ENCODE results near the gene DUSP2.

The DUSP2 gene

DNA sequence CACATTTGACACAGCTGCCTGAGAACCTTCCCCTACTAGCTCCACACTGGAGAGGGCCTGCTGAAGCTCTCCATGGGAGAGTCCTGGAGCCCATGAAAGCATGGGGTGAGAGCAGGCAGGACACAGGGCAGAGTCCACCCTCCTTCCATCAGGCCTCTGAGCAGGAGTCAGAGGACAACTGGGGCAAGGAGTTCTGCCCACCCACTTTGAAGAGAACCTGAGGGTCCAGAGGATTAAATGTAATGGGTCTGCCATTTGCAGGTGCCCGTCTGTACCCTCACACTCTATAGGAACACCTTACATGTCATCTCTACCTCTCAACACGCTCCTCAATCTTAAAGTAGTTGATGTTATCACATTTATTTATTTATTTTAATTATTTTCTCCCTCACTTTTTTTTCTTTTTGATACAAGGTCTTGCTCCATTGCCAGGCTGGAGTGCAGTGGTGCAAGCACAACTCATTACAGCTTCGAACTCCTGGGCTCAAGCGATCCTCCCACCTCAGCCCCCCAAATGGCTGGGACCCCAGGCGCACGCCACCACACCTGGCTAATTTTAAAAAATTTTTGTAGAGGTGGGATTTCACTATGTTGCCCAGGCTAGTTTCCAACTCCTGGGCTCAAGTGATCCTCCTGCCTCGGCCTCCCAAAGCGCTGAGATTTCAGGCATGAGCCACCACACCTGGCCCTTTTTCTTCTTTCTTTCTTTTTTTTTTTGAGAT lies 39.1 kb downstream of the DUSP2 start:
- H3K4me3 ChIP-seq (ENCODE audit: low read depth, low read length): no peak overlapping the region
- TF ChIP-seq, protein P1, sequence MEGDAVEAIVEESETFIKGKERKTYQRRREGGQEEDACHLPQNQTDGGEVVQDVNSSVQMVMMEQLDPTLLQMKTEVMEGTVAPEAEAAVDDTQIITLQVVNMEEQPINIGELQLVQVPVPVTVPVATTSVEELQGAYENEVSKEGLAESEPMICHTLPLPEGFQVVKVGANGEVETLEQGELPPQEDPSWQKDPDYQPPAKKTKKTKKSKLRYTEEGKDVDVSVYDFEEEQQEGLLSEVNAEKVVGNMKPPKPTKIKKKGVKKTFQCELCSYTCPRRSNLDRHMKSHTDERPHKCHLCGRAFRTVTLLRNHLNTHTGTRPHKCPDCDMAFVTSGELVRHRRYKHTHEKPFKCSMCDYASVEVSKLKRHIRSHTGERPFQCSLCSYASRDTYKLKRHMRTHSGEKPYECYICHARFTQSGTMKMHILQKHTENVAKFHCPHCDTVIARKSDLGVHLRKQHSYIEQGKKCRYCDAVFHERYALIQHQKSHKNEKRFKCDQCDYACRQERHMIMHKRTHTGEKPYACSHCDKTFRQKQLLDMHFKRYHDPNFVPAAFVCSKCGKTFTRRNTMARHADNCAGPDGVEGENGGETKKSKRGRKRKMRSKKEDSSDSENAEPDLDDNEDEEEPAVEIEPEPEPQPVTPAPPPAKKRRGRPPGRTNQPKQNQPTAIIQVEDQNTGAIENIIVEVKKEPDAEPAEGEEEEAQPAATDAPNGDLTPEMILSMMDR (IDR thresholded peaks at IDR 0.05; ENCODE audit: control insufficient read depth, extremely low read depth, insufficient read depth): no peak
- no peak for DNase-seq (ENCODE audit: low read depth)

DNA sequence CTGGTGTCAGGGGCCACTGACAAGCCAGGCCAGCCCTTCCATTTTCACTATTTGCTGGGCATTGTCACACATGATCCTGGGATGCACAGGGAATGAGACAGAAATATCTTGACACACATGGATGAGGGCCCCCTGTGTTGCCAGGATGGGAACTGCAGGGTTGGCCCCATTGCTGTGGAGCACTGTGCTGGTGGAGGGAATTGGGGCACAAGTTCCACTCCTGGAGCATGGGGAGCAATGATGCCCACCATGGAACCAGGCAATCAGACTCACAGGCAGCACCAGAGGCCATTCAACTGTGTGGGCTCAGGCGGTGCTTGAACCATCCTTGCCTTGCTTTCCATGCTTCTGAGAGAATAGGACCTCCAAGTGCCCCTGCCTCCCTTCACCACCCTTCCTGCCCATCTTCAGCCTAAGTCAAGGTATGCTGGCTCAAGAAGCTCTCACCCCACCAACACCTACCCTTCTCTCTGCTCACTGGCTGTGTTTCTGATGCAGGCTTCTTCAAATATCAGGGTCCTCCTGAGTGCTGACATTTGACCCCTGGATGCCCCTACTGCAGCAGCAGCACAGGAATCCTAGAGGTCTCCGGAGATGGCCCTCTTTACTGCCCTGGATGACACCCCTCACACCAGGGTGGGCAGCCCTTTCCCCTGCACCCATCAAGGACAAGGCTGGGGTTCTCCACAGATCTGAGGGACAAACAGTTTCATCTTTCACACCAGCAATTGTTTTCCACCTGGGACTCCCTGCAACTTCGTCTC lies 39.9 kb downstream of the DUSP2 start:
- DNase-seq (ENCODE audit: low read depth): no peak
- TF ChIP-seq, protein P1 (IDR thresholded peaks at IDR 0.05; ENCODE audit: control insufficient read depth, extremely low read depth, insufficient read depth): no peak

DNA sequence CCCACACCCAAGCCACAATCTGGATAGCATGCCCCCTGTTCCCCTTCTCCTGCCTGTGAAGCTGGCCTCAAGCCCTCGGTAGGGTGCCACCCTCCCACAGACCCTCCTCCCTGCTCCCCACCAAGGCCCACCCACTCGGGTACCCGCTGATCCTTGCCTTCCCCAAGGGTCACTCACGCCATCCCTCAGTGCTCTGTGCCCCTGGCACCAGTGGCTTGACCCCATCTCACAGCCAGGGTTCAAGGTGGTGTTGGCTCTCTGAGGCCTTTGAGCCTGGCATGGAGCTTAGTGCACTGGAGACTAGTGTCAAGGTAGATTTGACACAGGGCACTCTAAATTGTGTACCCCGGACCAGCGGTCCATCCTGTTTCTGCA lies 40.8 kb downstream of the DUSP2 start:
- H3K4me3 ChIP-seq (ENCODE audit: low read depth, low read length): no peak overlapping the region
- DNase-seq (ENCODE audit: low read depth): no peak
- TF ChIP-seq, protein P1 (IDR thresholded peaks at IDR 0.05; ENCODE audit: control insufficient read depth, extremely low read depth, insufficient read depth): no peak

More for the DNA sequence above, 39.9 kb downstream of the DUSP2 start:
- no peak overlapping the region for H3K4me3 ChIP-seq (ENCODE audit: low read depth, low read length)

DNA sequence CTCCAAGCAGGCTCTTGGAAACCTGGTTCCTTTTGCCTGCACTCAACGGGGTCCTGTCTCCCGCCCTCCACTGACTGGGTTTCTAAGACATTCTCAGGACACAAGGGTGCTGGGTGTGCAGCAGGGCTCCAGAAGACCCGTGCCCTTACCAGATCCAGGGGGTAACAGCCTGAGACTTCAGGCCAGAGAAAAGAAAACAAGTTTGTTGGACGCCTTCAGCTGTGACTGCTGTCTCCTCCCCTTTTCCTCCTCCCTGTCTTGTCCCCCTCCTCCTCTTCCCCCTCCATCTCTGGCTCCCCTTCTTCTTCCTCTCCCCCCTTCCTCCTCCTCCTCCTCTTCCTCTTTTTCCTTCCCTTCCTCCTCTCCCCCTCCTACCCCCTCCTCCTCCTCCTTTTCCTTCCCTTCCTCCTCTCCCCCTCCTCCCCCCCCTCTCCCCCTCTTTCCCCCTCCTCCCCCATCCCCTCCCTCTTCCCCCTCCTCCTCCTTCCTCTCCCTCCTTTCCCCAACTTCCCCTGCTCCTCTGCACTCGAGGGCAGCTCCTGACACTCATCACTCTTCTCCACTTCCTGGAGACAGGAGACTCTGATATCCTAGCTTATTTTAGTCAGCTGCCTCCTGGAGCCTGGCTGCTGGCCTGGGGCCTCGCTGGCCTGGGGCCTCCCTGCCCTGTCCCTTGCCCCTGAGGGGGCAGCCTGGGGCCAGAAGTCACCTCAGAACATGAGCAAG lies 41.3 kb downstream of the DUSP2 start:
- no peak for DNase-seq (ENCODE audit: low read depth)
- H3K4me3 ChIP-seq (ENCODE audit: low read depth, low read length): no peak overlapping the region
- TF ChIP-seq, protein P1 (IDR thresholded peaks at IDR 0.05; ENCODE audit: control insufficient read depth, extremely low read depth, insufficient read depth): no peak

DNA sequence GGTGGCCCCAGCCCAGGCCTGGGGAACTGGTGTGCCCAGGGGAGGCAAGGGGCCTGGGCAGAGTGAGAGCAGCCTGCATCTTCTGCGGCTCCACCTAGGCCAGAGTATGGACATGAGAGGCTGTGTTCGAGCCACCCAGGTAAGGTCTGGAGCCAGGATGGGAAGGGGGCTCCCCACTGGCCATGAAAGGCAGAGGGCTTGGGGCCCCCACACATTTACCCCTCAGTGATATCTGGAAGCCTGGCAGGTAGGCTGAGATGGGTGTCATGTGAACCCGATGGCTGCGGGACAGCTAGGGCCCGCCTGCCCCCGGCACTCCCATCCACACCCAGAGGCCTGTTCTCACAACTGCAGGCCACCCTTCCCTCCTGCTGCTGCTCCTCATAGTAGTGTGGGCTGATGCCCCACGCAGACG lies 42.0 kb downstream of the DUSP2 start:
- no peak for DNase-seq (ENCODE audit: low read depth)
- TF ChIP-seq, protein P1 (IDR thresholded peaks at IDR 0.05; ENCODE audit: control insufficient read depth, extremely low read depth, insufficient read depth): no peak

DNA sequence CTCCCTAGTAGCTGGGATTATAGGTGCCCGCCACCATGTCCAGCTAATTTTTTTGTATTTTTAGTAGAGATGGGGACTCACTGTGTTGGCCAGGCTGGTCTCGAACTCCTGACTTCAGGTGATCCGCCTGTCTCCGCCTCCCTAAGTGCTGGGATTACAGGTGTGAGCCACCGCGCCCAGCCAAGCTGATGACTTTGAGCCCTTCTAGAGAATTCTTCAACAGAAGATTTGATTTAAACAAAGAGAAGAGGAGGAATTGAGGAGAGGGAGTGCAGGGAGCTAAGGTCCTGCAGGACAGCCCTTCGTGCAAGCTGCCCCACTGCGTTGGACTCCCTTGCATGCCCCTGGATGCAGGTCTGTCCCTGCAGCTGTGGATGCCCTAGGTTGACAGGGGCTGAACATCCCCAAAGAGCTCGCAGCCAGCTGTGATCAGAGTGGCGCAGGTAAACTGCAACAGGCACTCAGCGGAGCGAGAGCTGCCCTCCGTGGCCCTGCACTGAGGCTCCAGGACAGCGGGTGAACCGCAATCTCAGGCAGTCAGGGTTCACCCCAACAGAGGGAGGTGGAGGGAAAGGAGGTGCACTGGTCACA lies 42.5 kb downstream of the DUSP2 start:
- TF ChIP-seq, protein P1 (IDR thresholded peaks at IDR 0.05; ENCODE audit: control insufficient read depth, extremely low read depth, insufficient read depth): no peak
- DNase-seq (ENCODE audit: low read depth): no peak
- H3K4me3 ChIP-seq (ENCODE audit: low read depth, low read length): no peak overlapping the region

More for the DNA sequence above, 42.0 kb downstream of the DUSP2 start:
- no peak overlapping the region for H3K4me3 ChIP-seq (ENCODE audit: low read depth, low read length)
